DOHH2 (cell line): Measurements from ENCODE around the gene GTF2A1.

Experiments
- EZH2phosphoT487 ChIP-seq: fragments of 200-600 bp; sonication (generic); IDR thresholded peaks from 2 replicates; pipeline ENCODE4 v1.6.1; 2017; ENCODE audit warnings: borderline replicate concordance, mild to moderate bottlenecking, antibody characterized with exemption, low read length, moderate library complexity, mixed read lengths
- TF ChIP-seq, protein P1 (sequence below): fragments of 200-600 bp; sonication (generic); IDR thresholded peaks from one replicate; pipeline ENCODE4 v1.5.1; 2014; ENCODE audit warnings: antibody characterized with exemption, mild to moderate bottlenecking, low read depth, low read length; ENCODE audit not compliant: poor library complexity, severe bottlenecking

DNA sequence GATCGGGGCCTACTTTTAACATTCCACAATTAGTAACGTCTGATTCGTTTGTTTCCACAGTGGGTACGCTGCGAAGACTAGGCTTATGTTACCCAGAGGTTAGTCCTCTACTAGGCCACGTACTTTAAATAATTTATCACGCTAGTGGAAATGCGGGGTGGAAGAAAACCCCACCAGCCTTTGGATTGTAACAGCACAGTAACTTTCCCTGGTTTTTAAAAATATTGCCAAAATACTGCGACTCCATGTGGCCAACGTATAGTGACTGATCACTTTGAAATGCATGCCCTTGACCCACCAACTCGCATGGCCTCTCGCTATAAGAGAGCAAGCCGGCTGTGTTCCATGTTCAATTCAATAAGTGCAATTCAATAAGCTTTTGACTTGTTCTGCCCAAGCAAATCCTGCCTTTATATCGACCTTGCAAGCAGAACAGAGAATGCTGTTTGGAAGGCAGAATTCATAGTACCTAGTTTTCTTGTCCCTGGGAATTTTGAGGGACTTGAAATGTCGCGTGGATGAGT is 882 bp upstream of the GTF2A1 start:
- TF ChIP-seq, protein P1, sequence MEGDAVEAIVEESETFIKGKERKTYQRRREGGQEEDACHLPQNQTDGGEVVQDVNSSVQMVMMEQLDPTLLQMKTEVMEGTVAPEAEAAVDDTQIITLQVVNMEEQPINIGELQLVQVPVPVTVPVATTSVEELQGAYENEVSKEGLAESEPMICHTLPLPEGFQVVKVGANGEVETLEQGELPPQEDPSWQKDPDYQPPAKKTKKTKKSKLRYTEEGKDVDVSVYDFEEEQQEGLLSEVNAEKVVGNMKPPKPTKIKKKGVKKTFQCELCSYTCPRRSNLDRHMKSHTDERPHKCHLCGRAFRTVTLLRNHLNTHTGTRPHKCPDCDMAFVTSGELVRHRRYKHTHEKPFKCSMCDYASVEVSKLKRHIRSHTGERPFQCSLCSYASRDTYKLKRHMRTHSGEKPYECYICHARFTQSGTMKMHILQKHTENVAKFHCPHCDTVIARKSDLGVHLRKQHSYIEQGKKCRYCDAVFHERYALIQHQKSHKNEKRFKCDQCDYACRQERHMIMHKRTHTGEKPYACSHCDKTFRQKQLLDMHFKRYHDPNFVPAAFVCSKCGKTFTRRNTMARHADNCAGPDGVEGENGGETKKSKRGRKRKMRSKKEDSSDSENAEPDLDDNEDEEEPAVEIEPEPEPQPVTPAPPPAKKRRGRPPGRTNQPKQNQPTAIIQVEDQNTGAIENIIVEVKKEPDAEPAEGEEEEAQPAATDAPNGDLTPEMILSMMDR: no peak
- TF ChIP-seq EZH2phosphoT487: no peak
